Astrocyte of the spinal cord (primary cell): Measurements from ENCODE around the gene SNTG2.

Experiments
- DNase-seq: peaks from one replicate; pipeline ENCODE4 v3.0.0; 2011; ENCODE audit warnings: low read depth, low spot score
- H3K4me3 ChIP-seq: 2 replicates; pipeline ENCODE4 v1.5.1; 2011; ENCODE audit warnings: low read depth, mild to moderate bottlenecking, low read length, moderate library complexity
- in situ Hi-C: cut with HindIII; loops from 2 replicates; pipeline ENCODE4 v1.10.0; 2017; ENCODE audit warnings: low sequenced_read_pairs
- TF ChIP-seq, protein P1 (sequence below): IDR thresholded peaks from 2 replicates; pipeline ENCODE4 v1.5.1; 2012; ENCODE audit warnings: low read depth, mild to moderate bottlenecking, low read length, inconsistent platforms

Gene SNTG2

DNA sequence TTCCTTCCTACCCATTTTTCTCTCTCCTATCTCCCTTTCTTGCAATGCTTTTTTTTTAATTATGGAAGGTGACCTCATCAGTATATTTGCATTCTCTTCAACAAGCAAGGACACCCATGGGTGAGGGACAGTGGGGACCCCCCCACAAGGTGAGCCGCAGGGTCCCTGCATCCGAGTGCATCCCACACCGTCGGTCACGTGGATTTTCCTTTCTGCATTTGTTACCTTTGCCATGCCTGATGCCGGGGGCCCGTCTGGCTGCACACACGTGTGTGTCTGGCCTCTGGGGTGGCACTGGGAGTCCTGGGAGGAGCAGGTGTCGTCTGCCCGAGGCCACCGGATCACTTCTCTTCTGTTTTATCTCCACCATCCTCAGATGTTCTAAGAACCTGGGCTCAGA lies 30.1 kb upstream of the SNTG2 start:
- TF ChIP-seq, protein P1, sequence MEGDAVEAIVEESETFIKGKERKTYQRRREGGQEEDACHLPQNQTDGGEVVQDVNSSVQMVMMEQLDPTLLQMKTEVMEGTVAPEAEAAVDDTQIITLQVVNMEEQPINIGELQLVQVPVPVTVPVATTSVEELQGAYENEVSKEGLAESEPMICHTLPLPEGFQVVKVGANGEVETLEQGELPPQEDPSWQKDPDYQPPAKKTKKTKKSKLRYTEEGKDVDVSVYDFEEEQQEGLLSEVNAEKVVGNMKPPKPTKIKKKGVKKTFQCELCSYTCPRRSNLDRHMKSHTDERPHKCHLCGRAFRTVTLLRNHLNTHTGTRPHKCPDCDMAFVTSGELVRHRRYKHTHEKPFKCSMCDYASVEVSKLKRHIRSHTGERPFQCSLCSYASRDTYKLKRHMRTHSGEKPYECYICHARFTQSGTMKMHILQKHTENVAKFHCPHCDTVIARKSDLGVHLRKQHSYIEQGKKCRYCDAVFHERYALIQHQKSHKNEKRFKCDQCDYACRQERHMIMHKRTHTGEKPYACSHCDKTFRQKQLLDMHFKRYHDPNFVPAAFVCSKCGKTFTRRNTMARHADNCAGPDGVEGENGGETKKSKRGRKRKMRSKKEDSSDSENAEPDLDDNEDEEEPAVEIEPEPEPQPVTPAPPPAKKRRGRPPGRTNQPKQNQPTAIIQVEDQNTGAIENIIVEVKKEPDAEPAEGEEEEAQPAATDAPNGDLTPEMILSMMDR = no peak
- DNase-seq = no peak
- H3K4me3 ChIP-seq = no peak overlapping the region
- in situ Hi-C loops = no loop called here

DNA sequence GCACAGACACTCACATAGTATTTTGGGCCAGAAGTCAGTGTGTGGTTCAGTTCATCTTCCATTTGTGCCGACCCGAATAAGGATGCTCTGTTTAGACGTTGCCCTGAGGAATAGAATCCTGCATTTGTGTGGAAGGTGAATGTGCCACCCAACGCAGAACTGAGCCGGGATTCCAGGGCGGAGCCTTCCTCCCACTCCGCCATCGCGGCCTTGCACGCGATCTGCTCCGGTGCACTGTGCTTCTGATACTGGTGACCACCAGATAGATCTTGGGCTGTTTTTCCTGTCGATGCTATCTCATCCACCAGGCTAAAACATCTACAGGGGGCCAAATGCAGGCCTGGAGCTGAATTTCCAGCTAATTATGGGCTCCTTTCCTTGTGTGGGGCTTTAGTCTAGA lies 29.6 kb upstream of the SNTG2 start:
- TF ChIP-seq, protein P1 = no peak
- in situ Hi-C loops = no loop called here
- no peak for DNase-seq
- H3K4me3 ChIP-seq = no peak overlapping the region

DNA sequence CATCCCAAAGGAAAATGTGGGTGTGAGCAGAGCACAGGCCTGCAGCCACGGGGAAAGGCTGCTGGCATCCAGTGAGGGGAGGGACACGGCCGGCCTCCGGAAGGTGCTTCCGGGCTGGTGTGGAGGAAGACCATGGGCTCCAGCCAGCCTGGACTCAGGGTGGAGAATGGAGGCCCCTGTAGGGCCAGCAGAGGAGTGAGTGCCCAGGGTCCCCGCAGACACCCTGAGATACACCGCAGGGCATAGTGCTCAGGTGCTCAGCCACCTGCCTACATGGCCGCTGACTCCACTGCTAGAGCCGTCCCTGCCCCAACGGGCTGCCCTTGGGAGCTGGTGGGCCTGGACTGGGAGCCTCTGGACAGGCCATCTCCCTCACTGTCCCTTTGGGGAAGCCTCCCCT lies 28.5 kb upstream of the SNTG2 start:
- in situ Hi-C loops = no loop called here
- TF ChIP-seq, protein P1 = no peak
- DNase-seq = no peak
- no peak overlapping the region for H3K4me3 ChIP-seq

DNA sequence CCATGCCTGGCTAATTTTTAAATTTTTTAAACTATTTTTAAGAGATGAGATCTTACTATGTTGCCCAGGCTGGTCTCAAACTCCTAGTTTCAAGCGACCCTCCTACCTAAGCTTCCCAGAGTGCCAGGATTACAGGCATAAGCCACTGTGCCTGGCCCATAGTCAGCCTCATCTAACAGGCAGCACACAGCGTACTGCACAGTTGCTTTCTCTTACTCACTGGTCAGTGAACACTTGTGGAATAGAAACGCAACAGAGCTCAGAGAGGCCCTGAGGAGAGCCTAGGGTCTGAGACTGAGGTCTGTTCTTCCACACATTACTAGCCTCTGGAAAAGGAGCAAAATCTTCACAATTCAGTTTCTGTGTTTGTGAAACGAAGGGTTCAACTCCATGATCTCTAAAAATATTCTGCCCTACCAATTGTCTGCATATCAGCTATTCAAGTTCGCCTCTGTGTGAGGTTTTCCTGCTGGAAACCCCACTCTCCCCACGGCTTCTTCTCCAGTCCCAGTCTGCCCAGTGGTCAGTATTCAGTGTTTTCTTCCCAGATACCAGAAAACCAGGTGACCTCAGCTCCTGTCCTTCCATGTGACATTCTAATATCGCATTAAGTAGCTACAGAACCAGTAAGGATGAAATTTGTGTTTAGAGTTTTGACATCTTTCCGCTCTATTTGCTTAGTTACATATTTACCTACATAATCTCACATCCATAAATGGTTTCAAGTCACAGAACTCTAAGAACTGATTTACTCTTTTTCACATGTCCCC lies 26.6 kb upstream of the SNTG2 start:
- H3K4me3 ChIP-seq = no peak overlapping the region
- TF ChIP-seq, protein P1 = no peak
- no peak for DNase-seq
- in situ Hi-C loops = no loop called here

DNA sequence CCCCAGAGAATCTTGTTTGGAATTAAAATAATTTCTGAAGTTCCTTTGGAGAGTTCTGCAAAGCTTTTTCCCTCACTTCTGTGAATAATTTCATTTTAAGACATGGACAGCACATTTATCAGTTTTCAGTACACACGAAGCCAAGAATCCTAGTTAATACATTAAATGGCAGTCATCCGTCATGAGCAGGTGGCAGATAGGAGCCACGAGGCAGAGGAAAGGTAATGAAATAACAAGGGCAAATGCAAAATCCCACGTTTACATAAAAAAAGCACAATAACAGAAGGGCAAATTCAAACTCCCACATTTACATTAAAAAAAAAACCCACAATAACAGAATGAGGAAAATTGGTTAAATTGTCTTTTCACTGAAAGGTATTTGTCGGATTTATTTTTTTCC lies 25.9 kb upstream of the SNTG2 start:
- in situ Hi-C loops = no loop called here
- H3K4me3 ChIP-seq = no peak overlapping the region
- DNase-seq = no peak
- TF ChIP-seq, protein P1 = no peak

DNA sequence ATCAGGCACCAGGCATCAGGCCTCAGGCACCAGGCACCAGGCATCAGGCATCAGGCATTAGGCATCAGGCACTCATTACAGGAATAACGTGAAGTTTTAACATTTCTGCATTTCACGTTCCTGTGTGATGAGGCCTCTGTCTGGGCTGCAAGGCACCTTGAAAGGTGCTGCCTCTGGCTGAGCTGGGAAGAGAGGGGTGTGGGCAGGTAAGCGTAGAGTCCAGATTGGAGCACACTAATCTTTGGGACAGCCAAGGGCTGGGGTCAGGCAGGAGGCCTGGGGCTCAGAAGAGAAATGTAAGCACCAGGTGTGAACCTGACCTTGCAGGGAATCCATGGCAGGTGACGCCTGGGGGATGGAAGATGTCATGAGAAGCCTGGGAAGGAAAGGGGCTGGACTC lies 25.3 kb upstream of the SNTG2 start:
- TF ChIP-seq, protein P1 = no peak
- H3K4me3 ChIP-seq = no peak overlapping the region
- DNase-seq = no peak
- in situ Hi-C loops = no loop called here
